WTC11 (cell line): ENCODE data around the gene PYM1. TPM values are rescaled to one million over a fixed set of nuclear protein-coding genes. Genes with fewer than 3 reads are reported as not detected.

Experiments used
- ARID4B ChIP-seq: sonication (generic); formaldehyde crosslinking; IDR thresholded peaks from 2 replicates; pipeline ENCODE4 v1.8.0; 2023; ENCODE audit warnings: missing genetic modification reagents, mild to moderate bottlenecking, borderline replicate concordance
- ATF1 ChIP-seq: sonication (generic); formaldehyde crosslinking; IDR thresholded peaks from 2 replicates; pipeline ENCODE4 v1.8.1; 2023; ENCODE audit warnings: mild to moderate bottlenecking, moderate library complexity, missing genetic modification reagents
- CDX4 ChIP-seq: fragments of 250-450 bp; sonication (Bioruptor Pico); IDR thresholded peaks from 2 replicates; pipeline ENCODE4 v1.9.0; 2021; ENCODE audit warnings: moderate library complexity, mild to moderate bottlenecking, inconsistent platforms, borderline replicate concordance
- CREM ChIP-seq: sonication (generic); formaldehyde crosslinking; IDR thresholded peaks from 2 replicates; pipeline ENCODE4 v1.8.1; 2022; ENCODE audit warnings: mild to moderate bottlenecking, missing genetic modification reagents, moderate library complexity
- CTCF ChIP-seq: fragments of 200-600 bp; IDR thresholded peaks from 2 replicates; pipeline ENCODE4 v1.8.0; 2022; ENCODE audit warnings: antibody characterized with exemption
- E2F4 ChIP-seq: sonication (generic); formaldehyde crosslinking; IDR thresholded peaks from 2 replicates; pipeline ENCODE4 v1.8.1; 2022; ENCODE audit warnings: low read depth, mild to moderate bottlenecking, moderate library complexity, missing genetic modification reagents, borderline replicate concordance
- ELF4 ChIP-seq: sonication (generic); formaldehyde crosslinking; IDR thresholded peaks from 2 replicates; pipeline ENCODE4 v1.8.1; 2022; ENCODE audit warnings: low read depth, mild to moderate bottlenecking, moderate library complexity, missing genetic modification reagents
- EMX1 ChIP-seq: fragments of 250-450 bp; sonication (Bioruptor Pico); IDR thresholded peaks from 2 replicates; pipeline ENCODE4 v1.8.0; 2021; ENCODE audit warnings: mild to moderate bottlenecking
- ERG ChIP-seq: fragments of 250-450 bp; sonication (Bioruptor Pico); IDR thresholded peaks from 2 replicates; pipeline ENCODE4 v1.8.0; 2021; ENCODE audit warnings: mild to moderate bottlenecking
- ESRRA ChIP-seq: sonication (generic); formaldehyde crosslinking; IDR thresholded peaks from 2 replicates; pipeline ENCODE4 v1.8.1; 2022; ENCODE audit warnings: mild to moderate bottlenecking, missing genetic modification reagents, borderline replicate concordance
- FOXP1 ChIP-seq: sonication (generic); formaldehyde crosslinking; IDR thresholded peaks from 2 replicates; pipeline ENCODE4 v1.8.0; 2022; ENCODE audit warnings: missing genetic modification reagents, mild to moderate bottlenecking, moderate library complexity, borderline replicate concordance
- FOXP4 ChIP-seq: sonication (generic); formaldehyde crosslinking; IDR thresholded peaks from 2 replicates; pipeline ENCODE4 v1.8.0; 2022; ENCODE audit warnings: mild to moderate bottlenecking, missing genetic modification reagents
- GABPB1 ChIP-seq: sonication (generic); formaldehyde crosslinking; IDR thresholded peaks from 2 replicates; pipeline ENCODE4 v1.8.1; 2023; ENCODE audit warnings: mild to moderate bottlenecking, missing genetic modification reagents
- IRF1 ChIP-seq: sonication (generic); formaldehyde crosslinking; IDR thresholded peaks from 2 replicates; pipeline ENCODE4 v1.8.0; 2023; ENCODE audit warnings: missing genetic modification reagents
- MXD4 ChIP-seq: fragments of 250-450 bp; sonication (Bioruptor Pico); IDR thresholded peaks from 2 replicates; pipeline ENCODE4 v1.8.0; 2021; ENCODE audit warnings: mild to moderate bottlenecking, moderate library complexity, borderline replicate concordance
- PREB ChIP-seq: sonication (generic); formaldehyde crosslinking; IDR thresholded peaks from 2 replicates; pipeline ENCODE4 v1.8.1; 2022; ENCODE audit warnings: mild to moderate bottlenecking, missing genetic modification reagents, moderate library complexity, borderline replicate concordance
- PRRX2 ChIP-seq: fragments of 250-450 bp; sonication (Bioruptor Pico); IDR thresholded peaks from 2 replicates; pipeline ENCODE4 v1.8.0; 2021; ENCODE audit warnings: mild to moderate bottlenecking
- STAT6 ChIP-seq: sonication (generic); formaldehyde crosslinking; conservative IDR thresholded peaks from 2 replicates; pipeline ENCODE4 v1.8.1; 2023; ENCODE audit warnings: mild to moderate bottlenecking, low read depth, missing genetic modification reagents, moderate library complexity
- USF1 ChIP-seq: sonication (generic); formaldehyde crosslinking; IDR thresholded peaks from 2 replicates; pipeline ENCODE4 v1.8.0; 2022; ENCODE audit warnings: mild to moderate bottlenecking, missing genetic modification reagents
- ZNF232 ChIP-seq: sonication (generic); formaldehyde crosslinking; IDR thresholded peaks from 2 replicates; pipeline ENCODE4 v1.8.0; 2022; ENCODE audit warnings: mild to moderate bottlenecking, missing genetic modification reagents
- total RNA-seq: library from RNA; stranded (reverse); gene quantifications from 3 replicates; pipeline ENCODE4 v1.2.3, GENCODE V29; 2021

PYM1 gene
- total RNA-seq, 1 experiment from 2014 or later = 55.5 TPM

GRCh38 chr12:55926738-55927587 lies 731 bp downstream of the PYM1 start (continued):
- TF ChIP-seq EMX1 (CRISPR knock-in tag) (no peak), CDX4 (CRISPR knock-in tag) (no peak), CREM (no peak), GABPB1 (CRISPR knock-in tag) (peak; percentile 53; the same call in 1 of the 2 replicates), PREB (no peak), ZNF232 (CRISPR knock-in tag) (no peak), ARID4B (CRISPR knock-in tag) (no peak), ESRRA (CRISPR knock-in tag) (no peak), FOXP1 (CRISPR knock-in tag) (no peak), FOXP4 (no peak), ERG (CRISPR knock-in tag) (no peak), E2F4 (CRISPR knock-in tag) (no peak), STAT6 (CRISPR knock-in tag) (no peak), PRRX2 (CRISPR knock-in tag) (no peak), ELF4 (no peak), USF1 (CRISPR knock-in tag) (no peak), ATF1 (CRISPR knock-in tag) (no peak), MXD4 (CRISPR knock-in tag) (no peak), IRF1 (CRISPR knock-in tag) (no peak), CTCF (peak; percentile 51)
